Stimulated activated CD4-positive, alpha-beta T cell treated with anti-CD3 and anti-CD28 coated beads, TNF-alpha, amount 100 ng/mL, for 48 hours (primary cell): ENCODE results near the gene SH2D1A.
"Not testable (repeated sequence)": the region's sequence is repeated elsewhere in the genome, so short reads cannot be mapped to it uniquely, and the experiment has no call there.

Experiments used
- DNase-seq, 3 donors: peaks; one replicate each; pipeline ENCODE4 v3.0.0-alpha.2; 2020; ENCODE audit warnings: low read depth in 3 of 3

Gene SH2D1A

GRCh38 chrX:124346117-124346876 is at the start of gene SH2D1A:
Gene SH2D1A, plus strand, starts transcription at chrX:124346563. Its CDS starts 80 bp downstream, at chrX:124346643.
- no peak for DNase-seq

DNA sequence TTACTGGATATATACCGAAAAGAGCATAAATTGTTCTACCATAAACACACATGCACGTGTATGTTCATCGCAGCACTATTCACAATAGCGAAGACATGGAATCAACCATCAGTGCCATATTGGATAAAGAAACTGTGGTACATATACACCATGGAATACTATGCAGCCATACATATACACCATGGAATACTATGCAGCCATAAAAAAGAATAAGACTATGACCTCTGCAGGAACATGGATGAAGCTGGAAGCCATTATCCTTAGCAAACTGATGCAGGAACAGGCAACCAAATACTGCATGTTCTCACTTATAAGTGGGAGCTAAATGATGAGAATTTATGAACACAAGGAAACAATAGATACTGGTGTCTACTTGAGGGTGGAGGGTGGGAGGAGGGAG is 47.0 kb upstream of the SH2D1A start:
- not testable (repeated sequence) for DNase-seq

DNA sequence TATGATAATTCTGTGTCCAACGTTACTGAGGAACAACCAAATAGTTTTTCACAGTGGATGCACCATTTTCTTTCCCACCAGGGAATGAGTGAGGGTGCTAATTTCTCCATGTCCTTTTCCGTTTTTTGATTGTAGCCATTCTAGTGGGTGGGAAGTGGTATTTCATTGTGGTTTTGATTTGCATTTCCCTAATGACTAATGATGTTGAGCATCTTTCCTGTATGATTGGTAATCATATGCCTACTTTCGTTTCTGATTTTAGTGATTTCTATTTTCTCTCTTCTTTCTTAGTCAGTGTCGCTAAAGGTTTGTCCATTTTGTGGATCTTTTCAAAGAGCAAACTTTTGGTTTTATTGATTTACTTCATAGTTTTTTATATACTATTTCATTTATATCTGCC is 46.0 kb upstream of the SH2D1A start:
- DNase-seq: no peak

DNA sequence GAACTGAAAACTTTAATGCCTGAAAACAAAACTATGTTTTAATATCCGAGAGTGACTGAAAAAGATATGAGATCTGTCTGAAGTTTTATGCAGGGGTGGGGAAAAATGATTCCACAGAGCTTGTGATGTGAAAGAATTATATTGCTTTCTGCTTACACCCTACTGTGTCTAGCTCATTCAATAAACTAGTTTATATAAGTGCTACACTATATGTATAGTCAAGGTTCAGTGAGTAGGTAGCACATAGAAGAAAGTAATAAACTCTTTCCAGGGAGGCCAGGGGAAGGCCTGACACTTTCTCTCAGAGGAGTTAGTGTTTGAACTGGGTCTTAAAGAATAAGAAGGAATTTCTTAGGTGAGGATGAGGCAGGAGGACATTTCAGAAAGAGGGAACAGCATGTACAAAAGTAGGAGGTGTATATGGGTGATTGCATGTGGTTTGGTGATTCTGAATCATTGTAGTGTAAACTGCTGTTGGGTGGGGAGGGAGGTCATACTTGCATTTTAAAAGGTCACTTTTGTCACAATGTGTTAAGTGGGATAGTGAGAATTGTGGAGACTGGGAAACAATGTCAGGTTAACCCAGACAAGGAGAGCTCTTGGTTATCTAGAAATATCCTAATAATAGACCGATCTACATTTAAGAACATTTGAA is 39.0 kb upstream of the SH2D1A start:
- no peak for DNase-seq

DNA sequence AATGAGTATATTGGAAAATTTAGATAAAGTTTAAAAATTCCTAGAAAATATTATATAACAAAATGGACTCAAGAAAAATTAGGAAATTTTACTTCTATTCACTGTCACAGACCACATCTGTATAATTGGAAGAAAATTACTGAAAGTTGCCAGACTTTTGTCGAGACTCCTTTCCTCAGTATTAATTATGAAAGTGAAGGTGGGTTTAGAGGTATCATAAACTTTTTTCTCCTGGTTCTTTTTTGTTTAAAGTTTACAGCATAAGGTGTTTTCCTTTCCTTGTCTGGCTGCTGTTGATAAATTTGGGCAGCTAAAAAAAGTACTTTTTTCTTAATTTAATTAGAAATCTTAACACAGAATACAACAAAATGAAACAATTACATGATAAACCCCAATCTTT is 20.6 kb upstream of the SH2D1A start:
- no peak for DNase-seq

- no peak for DNase-seq
Measured at GRCh38 chrX:124328765-124329164, 17.6 kb upstream of the SH2D1A start.

DNA sequence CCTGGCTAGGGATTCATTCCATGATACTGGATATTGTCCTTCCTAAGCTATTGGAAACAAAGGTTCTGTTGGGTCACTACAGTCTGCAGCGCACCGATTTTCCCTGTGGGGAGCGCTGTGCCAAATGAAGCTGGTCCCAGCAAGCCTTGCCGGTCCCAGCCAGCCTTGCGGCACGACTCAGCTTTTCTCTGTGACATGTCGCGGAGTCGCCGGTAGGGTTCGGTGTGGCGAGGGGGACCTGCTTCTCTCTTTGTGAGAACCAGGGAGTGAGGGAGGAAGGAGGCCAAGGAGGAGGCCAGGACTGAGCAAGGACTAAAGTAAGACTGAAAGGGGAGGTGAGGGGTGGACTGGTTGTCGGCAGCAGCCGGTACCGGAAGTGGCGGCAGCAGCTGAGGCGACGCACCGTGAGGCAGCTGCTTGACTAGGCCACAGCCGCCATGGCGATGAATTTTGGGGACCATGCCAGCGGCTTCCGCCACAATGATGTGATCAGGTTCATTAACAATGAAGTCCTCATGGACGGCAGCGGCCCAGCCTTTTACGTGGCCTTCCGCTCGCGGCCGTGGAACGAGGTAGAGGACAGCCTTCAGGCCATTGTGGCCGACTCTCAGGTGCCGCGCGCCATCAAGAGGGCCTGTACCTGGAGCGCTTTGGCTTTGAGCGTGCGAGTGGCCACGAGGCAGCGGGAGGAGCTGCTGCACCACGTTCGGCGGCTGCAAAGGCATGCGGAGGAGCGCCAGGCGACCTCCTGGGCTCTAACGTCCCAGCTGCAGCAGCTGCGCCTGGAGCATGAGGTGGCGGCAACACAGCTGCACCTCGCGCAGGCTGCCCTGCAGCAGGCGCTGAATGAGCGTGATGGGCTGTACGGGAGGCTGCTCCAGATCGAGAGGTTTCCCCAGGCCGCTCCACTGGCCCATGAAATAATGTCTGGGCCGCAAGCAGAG is 13.6 kb upstream of the SH2D1A start, which contains the start of gene TEX13D:
Gene TEX13D (plus strand): TSS at position 180 of the 944 bp plus-strand sequence. CDS start 258 bp downstream, at position 438.
- no peak for DNase-seq

DNA sequence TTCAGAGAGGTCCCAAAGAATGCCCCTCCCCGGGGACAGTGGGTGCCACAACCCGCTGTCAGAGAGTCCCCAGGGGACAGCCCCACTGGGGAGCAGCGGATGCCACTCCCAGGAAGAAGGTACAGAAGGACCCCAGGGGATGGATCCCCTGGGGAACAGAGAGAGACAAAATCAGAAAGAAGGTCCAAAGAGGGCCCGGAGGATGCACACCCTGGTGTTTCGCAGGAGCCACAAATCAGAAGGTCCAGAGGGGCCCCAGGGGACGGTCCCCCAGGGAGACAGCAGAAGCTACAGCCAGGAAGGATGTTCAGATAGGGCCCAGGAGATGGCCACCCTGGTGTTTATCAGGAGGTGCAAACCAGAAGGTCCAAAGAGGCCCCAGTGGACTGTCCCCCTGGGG is 12.5 kb upstream of the SH2D1A start:
- no peak for DNase-seq

DNA sequence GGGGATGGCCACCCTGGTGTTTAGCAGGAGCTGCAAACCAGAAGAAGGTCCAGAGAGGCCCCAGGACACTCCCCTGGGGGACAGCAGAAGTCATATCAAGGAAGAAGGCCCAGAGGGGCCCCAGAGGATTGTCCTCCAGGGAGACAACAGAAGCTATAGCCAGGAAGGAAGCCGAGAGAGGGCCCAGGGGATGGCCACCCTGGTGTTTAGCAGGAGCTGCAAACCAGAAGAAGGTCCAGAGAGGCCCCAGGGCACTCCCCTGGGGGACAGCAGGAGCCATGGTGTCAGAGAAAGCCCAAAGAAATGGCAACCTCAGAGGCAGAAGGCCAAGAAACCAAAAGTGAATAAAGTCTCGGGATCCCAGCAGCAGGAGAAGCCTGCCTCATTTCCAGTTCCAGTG is 11.8 kb upstream of the SH2D1A start:
- not testable (repeated sequence) for DNase-seq

DNA sequence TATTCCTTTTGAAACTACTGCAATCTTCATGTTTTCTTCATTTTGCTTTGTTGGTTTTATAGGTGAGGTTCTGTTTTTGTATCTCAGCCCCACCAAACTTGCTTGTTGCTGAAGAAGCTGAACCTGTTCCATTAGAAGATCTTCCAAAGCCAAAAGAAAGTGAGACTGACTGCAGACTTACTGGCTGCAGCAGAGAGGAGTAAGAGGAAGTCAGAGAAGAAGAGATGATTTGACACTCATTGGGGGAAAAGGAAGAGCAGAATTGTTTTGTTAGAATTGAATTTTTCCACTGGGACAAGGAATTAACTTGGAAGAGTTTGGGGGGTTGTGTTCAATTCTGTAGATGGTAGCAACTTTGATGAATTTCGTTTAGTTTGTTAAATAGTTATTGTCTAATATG is 10.8 kb upstream of the SH2D1A start:
- no peak for DNase-seq

DNA sequence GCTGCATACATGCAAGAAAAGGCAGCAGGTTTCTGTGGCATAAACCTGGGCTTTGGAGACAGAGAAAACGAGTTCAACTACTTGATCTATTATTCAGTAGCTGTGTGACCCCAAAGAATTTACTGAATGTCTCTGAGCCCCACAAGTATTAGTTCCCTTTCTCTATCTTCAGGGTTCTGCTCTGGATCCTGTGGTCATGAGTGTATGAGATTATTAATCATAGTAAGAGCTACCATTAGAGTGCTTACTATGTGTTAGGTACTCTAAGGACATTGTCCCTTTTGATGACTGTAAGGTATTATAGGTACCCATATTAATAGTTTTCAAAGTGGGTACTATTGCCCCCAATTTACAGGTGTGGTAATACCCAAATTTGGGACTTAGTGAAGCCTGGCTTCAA is 8.4 kb upstream of the SH2D1A start:
- DNase-seq: no peak

GRCh38 chrX:124338733-124339514 is 7.4 kb upstream of the SH2D1A start:
- no peak for DNase-seq

DNA sequence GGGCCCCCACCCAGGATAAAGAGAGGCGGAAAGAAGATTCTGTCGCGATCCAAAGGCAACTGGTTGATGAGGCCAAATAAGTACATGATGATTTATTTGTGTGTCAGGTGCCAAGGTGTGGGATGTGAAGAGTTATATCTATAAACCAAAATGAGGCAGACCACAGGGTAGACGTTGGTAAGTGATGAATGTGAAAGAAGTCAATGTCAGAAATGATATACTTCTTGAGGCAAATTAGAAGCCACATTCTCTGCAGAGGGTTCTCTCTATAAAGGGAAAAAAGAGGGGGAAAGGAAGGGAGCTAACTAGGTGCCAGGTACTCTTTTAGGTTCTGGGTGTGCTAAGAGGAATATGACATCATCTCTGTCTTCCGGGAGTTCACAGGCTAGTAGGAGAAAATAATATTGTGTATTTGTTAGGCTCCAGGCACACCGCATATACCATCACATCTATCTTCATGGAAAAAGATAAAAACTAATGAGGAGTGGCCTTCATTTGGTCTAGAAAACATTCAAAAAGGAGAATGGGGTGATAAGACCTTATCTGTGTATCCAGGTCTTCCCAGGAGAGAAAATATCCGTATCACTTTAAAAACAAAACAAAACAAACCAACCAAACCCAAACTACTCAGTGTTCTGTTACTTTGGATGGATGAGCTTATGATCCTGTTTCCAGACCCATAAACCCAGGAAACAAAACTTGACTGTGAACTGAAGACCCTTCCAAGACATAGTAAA is 4.8 kb upstream of the SH2D1A start:
- no peak for DNase-seq

- no peak for DNase-seq
Measured at GRCh38 chrX:124342174-124342867, 4.0 kb upstream of the SH2D1A start.

DNA sequence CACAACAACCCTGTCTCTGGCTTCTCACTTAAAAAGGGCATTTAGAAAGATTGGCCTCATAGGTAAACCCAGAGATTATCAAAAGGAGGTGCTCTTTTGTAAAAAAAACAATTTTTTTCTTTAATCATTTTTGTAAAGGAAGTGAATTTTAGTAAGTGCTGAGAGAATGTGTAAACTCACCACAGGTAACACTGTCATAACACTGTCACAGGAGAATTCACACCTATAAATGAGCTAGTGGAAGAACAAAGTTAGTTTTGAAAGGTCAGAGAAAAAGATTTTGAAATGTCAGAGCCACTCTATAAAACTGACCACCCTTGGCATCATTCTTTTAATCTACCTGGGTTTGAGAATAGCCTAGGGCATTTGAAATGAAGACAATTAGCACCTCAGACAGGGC is 3.3 kb upstream of the SH2D1A start:
- no peak for DNase-seq

DNA sequence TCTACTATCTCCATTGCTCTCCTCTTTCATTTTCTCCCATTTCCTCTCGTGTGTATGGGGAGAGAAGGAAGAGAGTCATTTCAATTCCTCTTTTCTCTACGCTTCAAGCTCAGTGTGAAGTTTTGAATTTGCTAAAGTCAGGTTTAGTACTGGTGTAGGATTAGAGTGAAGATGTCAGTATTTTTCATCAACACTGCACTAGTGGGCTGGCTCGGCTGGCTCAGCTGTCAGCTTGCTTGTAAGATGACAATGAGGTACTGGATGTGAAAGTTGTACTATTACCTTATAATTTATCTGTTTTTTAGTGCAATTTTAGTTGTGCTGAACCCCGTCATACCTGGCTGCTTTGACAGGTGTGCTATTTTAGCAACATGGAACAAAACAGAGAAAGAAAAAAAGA is 2.1 kb upstream of the SH2D1A start:
- DNase-seq: no peak

- no peak for DNase-seq
Measured at GRCh38 chrX:124346877-124347241, 496 bp downstream of the SH2D1A start.

GRCh38 chrX:124347242-124347641 is 879 bp downstream of the SH2D1A start:
- no peak for DNase-seq

DNA sequence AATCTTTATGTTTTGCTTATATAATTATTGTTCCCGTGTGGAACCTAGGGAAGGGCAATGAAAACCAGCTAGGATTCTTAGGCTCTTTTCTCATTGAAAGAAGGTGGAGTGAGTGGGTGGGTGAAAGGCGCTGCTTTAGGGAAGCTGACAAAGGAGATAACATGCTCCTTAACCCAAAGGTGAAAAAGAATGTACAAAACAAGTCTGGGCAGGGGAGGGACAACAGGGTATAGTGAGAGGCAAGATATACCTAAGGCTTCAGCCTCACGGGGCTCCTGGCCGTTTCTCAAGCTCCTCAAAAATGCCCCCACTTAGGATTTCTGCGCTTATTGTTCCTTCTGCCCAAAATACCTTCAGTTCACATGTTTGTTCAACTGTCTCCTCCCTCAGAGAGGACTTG is 1.8 kb downstream of the SH2D1A start:
- DNase-seq: no peak

DNA sequence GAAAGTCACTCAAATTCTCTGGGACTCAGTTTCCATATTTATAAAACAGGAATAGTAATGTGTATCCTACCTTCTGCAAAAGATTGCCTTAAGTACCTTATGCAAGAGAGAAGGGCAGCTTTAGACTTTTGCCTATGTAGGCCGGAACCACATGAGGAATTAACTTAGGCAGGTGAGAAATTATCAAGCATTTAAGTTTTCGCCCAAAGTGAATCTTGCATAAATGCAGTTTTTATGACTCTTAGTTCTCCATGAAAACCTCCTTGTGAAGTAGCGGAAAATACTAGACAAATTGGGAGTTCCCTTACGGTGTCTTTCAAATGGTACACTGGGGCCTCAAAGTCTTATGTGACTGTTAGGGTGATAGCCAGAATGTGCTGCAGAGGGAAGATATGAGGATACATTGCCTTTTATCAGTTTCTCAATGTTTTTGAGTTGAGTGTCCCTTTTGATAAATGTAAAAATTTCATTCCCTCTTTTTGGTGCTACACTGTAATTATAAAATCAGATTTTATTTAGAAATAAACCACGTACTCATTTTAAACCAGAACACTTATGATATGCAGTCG is 2.6 kb downstream of the SH2D1A start:
- DNase-seq: no peak
